CD4-positive, alpha-beta T cell (primary cell): Measurements from ENCODE around the gene SMARCA1. TPM values are rescaled to one million over a fixed set of nuclear protein-coding genes. Genes with fewer than 3 reads are reported as not detected.

Source experiments
- ATAC-seq: fragments of 200-7000 bp; cut with Tn5 transposase; one replicate; pipeline ENCODE4 v1.10.0; 2022; ENCODE audit warnings: mild to moderate bottlenecking; ENCODE audit not compliant: poor library complexity
- CTCF ChIA-PET: fragments of 350-600 bp; sonication (Branson Sonifier 250); formaldehyde crosslinking; loops from one replicate; lab custom pipeline; 2021; ENCODE audit warnings: antibody characterized with exemption, inconsistent platforms; lab: Charles Lee
- POLR2A ChIA-PET: fragments of 350-600 bp; sonication (Branson Sonifier 250); formaldehyde crosslinking; loops from one replicate; lab custom pipeline; 2021; ENCODE audit warnings: antibody characterized with exemption, inconsistent platforms; lab: Charles Lee
- DNase-seq, 14 experiments: peaks; one replicate each; pipeline ENCODE4 v3.0.0-alpha.2; 2013 to 2020; ENCODE audit warnings: mixed read lengths in 2 of 14
- H3K27ac ChIP-seq, 2 donors: one replicate each; pipeline versions ENCODE4 v1.5.1 to v1.7.0; 2013; ENCODE audit warnings: low read length in 2 of 2, low read depth in 1 of 2, mild to moderate bottlenecking in 1 of 2
- H3K27me3 ChIP-seq, 2 experiments: 1 replicate in 1 of 2; 2 replicates in 1 of 2; pipeline versions ENCODE4 v1.6.1 to v1.7.0; 2013; ENCODE audit warnings: low read length in 2 of 2, control low read depth in 1 of 2, mild to moderate bottlenecking in 1 of 2, moderate library complexity in 1 of 2; ENCODE audit not compliant: insufficient read depth in 2 of 2, control insufficient read depth in 1 of 2
- H3K36me3 ChIP-seq: one replicate; pipeline ENCODE4 v1.6.1; 2013; ENCODE audit warnings: low read length, control low read depth; ENCODE audit not compliant: insufficient read depth
- H3K4me1 ChIP-seq: one replicate; pipeline ENCODE4 v1.6.1; 2013; ENCODE audit warnings: low read length, control low read depth; ENCODE audit not compliant: insufficient read depth
- H3K4me3 ChIP-seq: one replicate; pipeline ENCODE4 v1.5.1; 2013; ENCODE audit warnings: mild to moderate bottlenecking, low read length, moderate library complexity
- H3K9me3 ChIP-seq, 2 experiments: 1 replicate in 1 of 2; 2 replicates in 1 of 2; pipeline versions ENCODE4 v1.6.1 to v1.7.0; 2013; ENCODE audit warnings: low read length in 2 of 2, mild to moderate bottlenecking in 2 of 2, control low read depth in 1 of 2, moderate library complexity in 1 of 2; ENCODE audit not compliant: control insufficient read depth in 1 of 2, insufficient read depth in 1 of 2
- H3K27ac Mint-ChIP-seq: one replicate; pipeline ENCODE4 v1.8.0; 2020; ENCODE audit warnings: mixed read lengths
- H3K27me3 Mint-ChIP-seq: one replicate; pipeline ENCODE4 v1.8.0; 2021; ENCODE audit warnings: mixed read lengths
- H3K36me3 Mint-ChIP-seq: one replicate; pipeline ENCODE4 v1.8.0; 2021; ENCODE audit warnings: low read depth, mixed read lengths
- H3K4me1 Mint-ChIP-seq: one replicate; pipeline ENCODE4 v1.8.0; 2021; ENCODE audit warnings: low read depth, mixed read lengths
- H3K4me3 Mint-ChIP-seq: one replicate; pipeline ENCODE4 v1.8.0; 2020; ENCODE audit warnings: mild to moderate bottlenecking, mixed read lengths
- H3K9me3 Mint-ChIP-seq: one replicate; pipeline ENCODE4 v1.8.0; 2020; ENCODE audit warnings: mixed read lengths
- CTCF ChIP-seq: fragments of 200-600 bp; IDR thresholded peaks from one replicate; pipeline ENCODE4 v1.8.0; 2022; ENCODE audit warnings: antibody characterized with exemption, mild to moderate bottlenecking
- intact Hi-C, 2 experiments: fragments of 100-400 bp; cut with DNase I in 1 of 2; cut with micrococcal nuclease in 1 of 2; formaldehyde crosslinking; loops; one replicate each; pipeline versions ENCODE4 v1.15.1 to v1.9.0; 2023 to 2025; cut with DNase I, micrococcal nuclease
- total RNA-seq, 174 experiments: library from RNA in 2 of 174; stranded (reverse) in 2 of 174; gene quantifications; one replicate each; pipeline ENCODE4 v1.2.3 and lab custom pipeline; 2021 to 2026

Gene SMARCA1
- total RNA-seq, 2 experiments from 2014 or later, result 0.85 to 1.0 TPM

GRCh38 chrX:129423191-129423590 is 100.1 kb downstream of the SMARCA1 start:
- no peak overlapping the region for H3K4me3 Mint-ChIP-seq
- no peak overlapping the region for H3K27ac Mint-ChIP-seq
- H3K4me1 Mint-ChIP-seq, result no peaks in the 10 kb centered on the region
- DNase-seq (no peak), ATAC-seq (no peak)
- no peaks in the 10 kb centered on the region for H3K27me3 ChIP-seq
- H3K4me3 ChIP-seq, result no peak overlapping the region
- TF ChIP-seq CTCF, result no peak
- no peaks in the 10 kb centered on the region for H3K36me3 ChIP-seq
- H3K4me1 ChIP-seq, result no peaks in the 10 kb centered on the region
- H3K27me3 Mint-ChIP-seq, result no peaks in the 10 kb centered on the region
- POLR2A ChIA-PET, result no interaction called here
- H3K9me3 ChIP-seq, result no peaks in the 10 kb centered on the region
- no peak overlapping the region for H3K27ac ChIP-seq
- no peaks in the 10 kb centered on the region for H3K36me3 Mint-ChIP-seq
- intact Hi-C loops, result no loop called here
- CTCF ChIA-PET, result no interaction called here
- peaks cover 2% of the 10 kb centered on the region for H3K9me3 Mint-ChIP-seq

- no peaks in the 10 kb centered on the region for H3K36me3 ChIP-seq
- no peak overlapping the region for H3K27ac ChIP-seq
- ChIA-PET CTCF (no interaction called here), POLR2A (no interaction called here)
- no peaks in the 10 kb centered on the region for H3K9me3 Mint-ChIP-seq
- no peaks in the 10 kb centered on the region for H3K4me1 Mint-ChIP-seq
- intact Hi-C loops, result no loop called here
- H3K4me3 Mint-ChIP-seq, result no peak overlapping the region
- H3K27me3 Mint-ChIP-seq, result no peaks in the 10 kb centered on the region
- H3K9me3 ChIP-seq, result no peaks in the 10 kb centered on the region
- TF ChIP-seq CTCF, result no peak
- no peaks in the 10 kb centered on the region for H3K36me3 Mint-ChIP-seq
- no peaks in the 10 kb centered on the region for H3K27me3 ChIP-seq
- no peak overlapping the region for H3K4me3 ChIP-seq
- H3K27ac Mint-ChIP-seq, result no peak overlapping the region
- H3K4me1 ChIP-seq, result no peaks in the 10 kb centered on the region
- ATAC-seq (no peak), DNase-seq (no peak)
Measured at GRCh38 chrX:129404670-129405008, 118.7 kb downstream of the SMARCA1 start.

- H3K27me3 Mint-ChIP-seq, result no peaks in the 10 kb centered on the region
- no peak overlapping the region for H3K4me3 Mint-ChIP-seq
- DNase-seq (no peak), ATAC-seq (no peak)
- Histone ChIP-seq H3K4me1 (no peaks in the 10 kb centered on the region), H3K36me3 (no peaks in the 10 kb centered on the region), H3K27ac (no peak overlapping the region), H3K9me3 (no peaks in the 10 kb centered on the region), H3K27me3 (no peaks in the 10 kb centered on the region), H3K4me3 (no peak overlapping the region)
- intact Hi-C loops, result no loop called here
- H3K9me3 Mint-ChIP-seq, result no peaks in the 10 kb centered on the region
- no peaks in the 10 kb centered on the region for H3K36me3 Mint-ChIP-seq
- no peaks in the 10 kb centered on the region for H3K4me1 Mint-ChIP-seq
- ChIA-PET CTCF (no interaction called here), POLR2A (no interaction called here)
- no peak for TF ChIP-seq CTCF
- no peak overlapping the region for H3K27ac Mint-ChIP-seq
Measured at GRCh38 chrX:129403974-129404669, 119.2 kb downstream of the SMARCA1 start.

Other genes starting within 250 kb of the SMARCA1 start
- gene OCRL, start 16.8 kb upstream of the SMARCA1 start, total RNA-seq, result 1 to 10 TPM; 4.0 to 4.1 TPM
- gene APLN, start 131.5 kb upstream of the SMARCA1 start, total RNA-seq, result not detected
- gene XPNPEP2, start 215.5 kb upstream of the SMARCA1 start, total RNA-seq, result under 1 TPM; 0.16 to 0.17 TPM